A673 (cell line): Measurements from ENCODE around the gene SLC15A5. TPM values are rescaled to one million over a fixed set of nuclear protein-coding genes. Genes with fewer than 3 reads are reported as not detected.

ENCODE experiments used
- BruUV-seq: library from RNA; stranded (reverse); fragments of 400-500 nt; replicated peaks from 2 replicates; lab custom pipeline; 2021; lab: Mats Ljungman, UMichigan
- CTCF ChIA-PET: fragments of 300-600 bp; sonication (Branson Sonifier 250); formaldehyde crosslinking; loops from one replicate; lab custom pipeline; 2022; ENCODE audit warnings: antibody characterized with exemption; lab: Charles Lee
- POLR2A ChIA-PET: fragments of 300-600 bp; sonication (Branson Sonifier 250); formaldehyde crosslinking; loops from one replicate; lab custom pipeline; 2022; ENCODE audit warnings: antibody characterized with exemption; ENCODE audit not compliant: low non-redundant PET; lab: Charles Lee
- DNase-seq: peaks from one replicate; pipeline ENCODE4 v3.0.0-alpha.2; 2015; ENCODE audit warnings: low spot score
- H3K27ac ChIP-seq: fragments of 200-600 bp; sonication (generic); 2 replicates; pipeline ENCODE4 v1.5.1; 2016; ENCODE audit warnings: mixed run types, low read depth, mild to moderate bottlenecking, mixed read lengths, antibody characterized with exemption, low read length; ENCODE audit not compliant: poor library complexity, severe bottlenecking
- H3K27me3 ChIP-seq: fragments of 200-600 bp; sonication (generic); replicated peaks from 2 replicates; pipeline ENCODE4 v1.6.1; 2017; ENCODE audit warnings: mixed run types, low read depth, mild to moderate bottlenecking, mixed read lengths, antibody characterized with exemption, low read length; ENCODE audit not compliant: insufficient read depth, poor library complexity
- H3K36me3 ChIP-seq: fragments of 200-600 bp; sonication (generic); 2 replicates; pipeline ENCODE4 v1.6.1; 2016; ENCODE audit warnings: mixed run types, mild to moderate bottlenecking, mixed read lengths, antibody characterized with exemption, low read length; ENCODE audit not compliant: insufficient read depth, poor library complexity, severe bottlenecking
- H3K4me1 ChIP-seq: fragments of 200-600 bp; sonication (generic); 2 replicates; pipeline ENCODE4 v1.6.1; 2017; ENCODE audit warnings: mixed run types, mild to moderate bottlenecking, mixed read lengths, antibody characterized with exemption, low read length; ENCODE audit not compliant: insufficient read depth, poor library complexity, severe bottlenecking
- H3K4me3 ChIP-seq: fragments of 200-600 bp; sonication (generic); 2 replicates; pipeline ENCODE4 v1.5.1; 2016; ENCODE audit warnings: low read depth, mixed run types, mild to moderate bottlenecking, mixed read lengths, low read length; ENCODE audit not compliant: poor library complexity, severe bottlenecking
- H3K9me3 ChIP-seq: fragments of 200-600 bp; sonication (generic); 2 replicates; pipeline ENCODE4 v1.6.1; 2016; ENCODE audit warnings: mixed run types, low read depth, mild to moderate bottlenecking, mixed read lengths, antibody characterized with exemption, low read length; ENCODE audit not compliant: poor library complexity, severe bottlenecking
- EZH2 ChIP-seq: fragments of 200-600 bp; sonication (generic); IDR thresholded peaks from 2 replicates; pipeline ENCODE4 v1.6.1; 2017; ENCODE audit warnings: borderline replicate concordance, low read depth, mild to moderate bottlenecking, mixed read lengths, antibody characterized with exemption, low read length; ENCODE audit not compliant: poor library complexity, severe bottlenecking
- intact Hi-C: fragments of 100-400 bp; cut with micrococcal nuclease; formaldehyde crosslinking; loops from one replicate; pipeline ENCODE4 v1.10.0; 2022; ENCODE audit not compliant: unreplicated experiment
- total RNA-seq: library from RNA; stranded (reverse); gene quantifications from 2 replicates; pipeline ENCODE4 v1.2.3, GENCODE V29; 2021
- TF ChIP-seq, protein P1 (sequence below): fragments of 300-800, 200-600 bp; sonication (generic); conservative IDR thresholded peaks from 2 replicates; pipeline ENCODE4 v1.5.1; 2017; ENCODE audit warnings: low read depth, mild to moderate bottlenecking, antibody characterized with exemption, low read length, moderate library complexity, mixed read lengths

SLC15A5 gene
- total RNA-seq, 1 experiment from 2014 or later, result not detected

DNA sequence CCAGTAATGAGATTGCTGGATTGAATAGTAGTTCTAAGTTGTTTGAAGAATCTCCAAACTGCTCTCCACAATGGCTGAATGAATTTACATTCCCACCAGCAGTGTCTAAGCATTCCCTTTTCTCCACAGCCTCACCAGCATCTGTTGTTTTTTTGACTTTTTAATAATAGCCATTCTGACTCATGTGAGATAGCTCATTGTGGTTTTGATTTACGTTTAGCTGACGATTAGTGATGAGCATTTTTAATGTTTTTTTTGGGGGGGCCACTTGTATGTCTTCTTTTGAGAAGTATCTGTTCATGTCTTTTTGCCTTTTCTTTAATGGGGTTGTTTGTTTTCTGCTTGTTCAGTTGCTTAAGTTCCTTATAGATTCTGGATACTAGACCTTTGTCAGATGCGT lies 8.1 kb upstream of the SLC15A5 start:
- H3K4me1 ChIP-seq, result no peaks in the 10 kb centered on the region
- H3K36me3 ChIP-seq, result no peaks in the 10 kb centered on the region
- DNase-seq, result no peak
- ChIA-PET CTCF (no interaction called here), POLR2A (no interaction called here)
- no peak for TF ChIP-seq EZH2
- TF ChIP-seq, protein P1, sequence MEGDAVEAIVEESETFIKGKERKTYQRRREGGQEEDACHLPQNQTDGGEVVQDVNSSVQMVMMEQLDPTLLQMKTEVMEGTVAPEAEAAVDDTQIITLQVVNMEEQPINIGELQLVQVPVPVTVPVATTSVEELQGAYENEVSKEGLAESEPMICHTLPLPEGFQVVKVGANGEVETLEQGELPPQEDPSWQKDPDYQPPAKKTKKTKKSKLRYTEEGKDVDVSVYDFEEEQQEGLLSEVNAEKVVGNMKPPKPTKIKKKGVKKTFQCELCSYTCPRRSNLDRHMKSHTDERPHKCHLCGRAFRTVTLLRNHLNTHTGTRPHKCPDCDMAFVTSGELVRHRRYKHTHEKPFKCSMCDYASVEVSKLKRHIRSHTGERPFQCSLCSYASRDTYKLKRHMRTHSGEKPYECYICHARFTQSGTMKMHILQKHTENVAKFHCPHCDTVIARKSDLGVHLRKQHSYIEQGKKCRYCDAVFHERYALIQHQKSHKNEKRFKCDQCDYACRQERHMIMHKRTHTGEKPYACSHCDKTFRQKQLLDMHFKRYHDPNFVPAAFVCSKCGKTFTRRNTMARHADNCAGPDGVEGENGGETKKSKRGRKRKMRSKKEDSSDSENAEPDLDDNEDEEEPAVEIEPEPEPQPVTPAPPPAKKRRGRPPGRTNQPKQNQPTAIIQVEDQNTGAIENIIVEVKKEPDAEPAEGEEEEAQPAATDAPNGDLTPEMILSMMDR, result no peak
- BruUV-seq, result no TSS peak
- intact Hi-C loops, result no loop called here
- no peaks in the 10 kb centered on the region for H3K27me3 ChIP-seq
- H3K9me3 ChIP-seq, result no peaks in the 10 kb centered on the region
- no peak overlapping the region for H3K4me3 ChIP-seq
- H3K27ac ChIP-seq, result no peak overlapping the region

DNA sequence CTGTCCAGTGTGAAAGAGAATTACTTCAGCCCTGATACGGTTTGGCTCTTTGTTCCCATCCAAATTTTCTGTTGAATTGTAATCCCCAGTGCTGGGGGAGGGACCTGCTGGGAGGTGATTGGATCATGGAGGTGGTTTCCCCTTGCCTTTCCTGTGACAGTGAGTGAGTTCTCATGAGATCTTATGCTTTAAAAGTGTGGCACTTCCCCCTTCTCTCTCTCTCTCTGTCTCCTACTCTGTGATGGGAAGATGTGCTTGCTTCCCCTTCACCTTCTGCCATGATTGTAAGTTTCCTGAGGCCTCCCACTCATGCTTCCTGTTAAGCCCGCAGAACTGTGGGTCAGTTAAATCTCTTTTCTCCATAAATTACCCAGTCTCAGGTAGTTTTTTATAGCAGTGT lies 5.5 kb upstream of the SLC15A5 start:
- H3K36me3 ChIP-seq, result no peaks in the 10 kb centered on the region
- no peak overlapping the region for H3K27ac ChIP-seq
- no peaks in the 10 kb centered on the region for H3K9me3 ChIP-seq
- POLR2A ChIA-PET, result no interaction called here
- no peak overlapping the region for H3K4me3 ChIP-seq
- no peak for TF ChIP-seq EZH2
- DNase-seq, result no peak
- CTCF ChIA-PET, result no interaction called here
- no peaks in the 10 kb centered on the region for H3K4me1 ChIP-seq
- intact Hi-C loops, result no loop called here
- no peaks in the 10 kb centered on the region for H3K27me3 ChIP-seq
- BruUV-seq, result no TSS peak

DNA sequence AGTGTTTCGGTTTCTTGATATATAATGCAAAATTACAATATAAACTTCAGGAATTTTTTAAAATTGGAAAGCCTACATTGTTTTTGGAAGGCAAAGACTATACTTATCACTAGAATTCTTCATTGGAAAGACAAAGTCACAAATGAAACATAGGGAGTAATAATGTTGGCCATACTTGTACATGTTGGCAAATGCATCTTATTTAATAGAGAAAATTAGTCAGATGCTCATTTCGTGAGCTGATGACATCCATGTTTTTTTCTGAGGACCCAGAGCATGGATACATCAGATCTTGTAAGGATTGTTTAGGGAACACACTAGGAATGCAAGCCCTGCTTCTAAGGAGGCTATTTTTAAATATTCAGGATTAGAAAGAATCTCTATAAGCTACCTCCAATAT lies 4.6 kb upstream of the SLC15A5 start:
- intact Hi-C loops, result no loop called here
- Histone ChIP-seq H3K9me3 (no peaks in the 10 kb centered on the region), H3K27ac (no peak overlapping the region), H3K4me1 (no peaks in the 10 kb centered on the region), H3K4me3 (no peak overlapping the region), H3K27me3 (no peaks in the 10 kb centered on the region), H3K36me3 (no peaks in the 10 kb centered on the region)
- no peak for DNase-seq
- BruUV-seq, result no TSS peak
- ChIA-PET POLR2A (interaction anchor here (0.6 kb wide), 1 partner anchor 128 kb away, joined by 3 read pairs; no protein-coding TSS in a partner anchor), CTCF (no interaction called here)
- TF ChIP-seq, protein P1, result no peak
- no peak for TF ChIP-seq EZH2

- Histone ChIP-seq H3K4me3 (no peak overlapping the region), H3K9me3 (no peaks in the 10 kb centered on the region), H3K4me1 (no peaks in the 10 kb centered on the region), H3K36me3 (no peaks in the 10 kb centered on the region), H3K27me3 (no peaks in the 10 kb centered on the region), H3K27ac (no peak overlapping the region)
- CTCF ChIA-PET, result no interaction called here
- POLR2A ChIA-PET, result no interaction called here
- intact Hi-C loops, result no loop called here
- no peak for TF ChIP-seq EZH2
- TF ChIP-seq, protein P1, result no peak
- no TSS peak for BruUV-seq
- no peak for DNase-seq
These were observed 3.7 kb upstream of the SLC15A5 start for GRCh38 chr12:16281157-16281556.
